ENCODE results near the gene APBA2.
"Not testable (repeated sequence)": the region's sequence is repeated elsewhere in the genome, so short reads cannot be mapped to it uniquely, and the experiment has no call there.

APBA2 gene

GRCh38 chr15:29014493-29014892 lies 128.7 kb downstream of the APBA2 start:
- no peak for DNase-seq

DNA sequence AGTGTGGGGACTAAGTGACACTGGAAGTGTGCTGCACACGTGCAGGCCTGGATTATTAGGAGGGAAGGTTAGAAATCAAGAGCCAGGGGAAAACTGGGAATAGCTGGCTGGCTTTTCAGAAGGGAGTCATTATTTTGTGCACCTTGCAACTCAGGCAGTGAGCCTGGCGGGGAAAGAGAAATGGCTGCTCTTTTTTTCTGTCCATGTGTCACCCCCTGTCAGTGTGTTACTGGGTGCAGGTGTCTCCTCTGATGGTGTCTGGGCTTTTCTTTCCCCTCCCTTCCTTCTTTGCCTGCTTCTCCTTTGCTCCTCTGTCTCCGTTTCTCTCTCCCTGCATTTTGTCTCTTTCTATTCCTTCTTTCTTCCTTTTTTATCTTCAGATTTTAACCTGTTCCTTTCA lies 130.7 kb downstream of the APBA2 start:
- DNase-seq: no peak

GRCh38 chr15:29018120-29018805 lies 132.5 kb downstream of the APBA2 start:
- DNase-seq: no peak

- no peak for DNase-seq
These were observed 133.5 kb downstream of the APBA2 start for GRCh38 chr15:29018995-29019976.

GRCh38 chr15:29021857-29022256 lies 136.1 kb downstream of the APBA2 start:
- DNase-seq: no peak

- no peak for DNase-seq
These were observed 138.9 kb downstream of the APBA2 start for GRCh38 chr15:29024662-29025061.

- not testable (repeated sequence) for DNase-seq
These were observed 139.6 kb downstream of the APBA2 start for GRCh38 chr15:29025411-29025810.

DNA sequence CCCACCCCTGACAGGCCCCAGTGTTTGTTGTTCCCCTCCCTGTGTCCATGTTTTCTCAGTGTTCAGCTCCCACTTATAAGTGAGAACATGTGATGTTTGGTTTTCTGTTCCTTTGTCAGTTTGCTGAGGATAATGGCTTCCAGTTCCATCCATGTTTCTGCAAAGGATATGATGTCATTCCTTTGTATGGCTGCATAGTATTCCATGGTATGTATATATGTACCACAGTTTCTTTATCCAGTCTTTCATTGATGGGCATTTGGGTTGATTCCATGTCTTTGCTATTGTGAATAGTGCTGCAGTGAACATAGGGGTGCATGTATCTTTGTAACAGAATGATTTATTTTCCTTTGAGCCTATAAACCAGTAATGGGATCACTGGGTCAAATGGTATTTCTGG lies 142.4 kb downstream of the APBA2 start:
- DNase-seq: not testable (repeated sequence)

- DNase-seq: no peak
These were observed 143.9 kb downstream of the APBA2 start for GRCh38 chr15:29029651-29030195.

- no peak for DNase-seq
These were observed 145.9 kb downstream of the APBA2 start for GRCh38 chr15:29031502-29032228.

GRCh38 chr15:29032229-29032625 lies 146.5 kb downstream of the APBA2 start:
- no peak for DNase-seq

- no peak for DNase-seq
These were observed 147.0 kb downstream of the APBA2 start for GRCh38 chr15:29032751-29033150.

DNA sequence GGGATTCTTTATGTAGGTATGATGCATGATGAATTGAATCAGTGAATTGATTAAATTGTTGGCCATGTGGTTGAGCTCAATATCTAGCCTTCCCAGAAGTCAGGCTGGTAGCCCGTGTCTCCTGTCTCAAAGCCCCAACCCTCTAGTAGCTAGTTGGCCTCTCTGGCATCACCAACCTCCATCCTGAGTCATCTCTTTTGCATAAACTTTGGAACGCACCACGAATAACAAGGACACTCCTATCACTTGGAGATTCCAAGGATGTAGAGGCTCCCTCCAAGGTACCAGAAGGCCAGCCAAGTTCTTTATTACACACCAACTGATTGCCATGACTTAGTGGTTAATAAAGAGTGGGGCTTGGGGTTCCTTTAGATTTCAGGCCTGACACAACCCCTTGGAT lies 148.4 kb downstream of the APBA2 start:
- DNase-seq: no peak

DNA sequence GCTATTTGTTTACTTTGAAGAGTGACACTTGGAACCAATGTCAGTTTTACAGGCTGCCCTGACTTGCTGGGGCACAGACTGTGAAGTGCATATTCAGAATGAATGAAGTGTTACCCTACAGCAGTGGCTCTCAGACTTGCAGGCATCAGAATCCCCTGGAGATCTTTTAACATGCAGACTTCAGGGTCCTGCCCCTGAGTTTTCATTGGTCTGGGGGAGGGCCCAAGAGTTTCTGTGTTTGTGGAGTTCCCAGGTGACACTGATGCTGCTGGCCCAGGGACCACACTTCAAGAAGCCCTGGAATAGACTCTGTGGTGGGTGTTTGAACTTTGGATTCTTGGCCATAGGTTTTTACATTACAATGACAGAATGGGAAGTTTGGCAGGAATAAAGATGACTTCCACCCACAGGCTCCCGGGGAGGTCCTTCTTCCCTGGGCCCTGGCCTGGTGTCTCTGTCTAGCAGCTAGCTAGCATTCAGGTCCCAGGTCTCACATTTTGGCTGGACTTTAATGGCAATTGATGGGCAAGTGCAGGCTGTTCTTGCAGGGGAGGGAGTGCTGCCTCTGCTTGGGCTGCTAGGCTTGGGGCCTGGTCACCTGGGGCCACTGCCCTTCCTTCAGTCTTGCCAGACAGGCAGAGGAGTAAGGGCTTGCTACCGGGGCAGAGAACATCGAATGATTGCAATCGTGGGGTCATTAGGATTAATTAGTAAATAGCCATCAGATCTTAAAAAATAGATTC lies 149.0 kb downstream of the APBA2 start:
- DNase-seq: no peak

- no peak for DNase-seq
These were observed 149.8 kb downstream of the APBA2 start for GRCh38 chr15:29035336-29036285.

DNA sequence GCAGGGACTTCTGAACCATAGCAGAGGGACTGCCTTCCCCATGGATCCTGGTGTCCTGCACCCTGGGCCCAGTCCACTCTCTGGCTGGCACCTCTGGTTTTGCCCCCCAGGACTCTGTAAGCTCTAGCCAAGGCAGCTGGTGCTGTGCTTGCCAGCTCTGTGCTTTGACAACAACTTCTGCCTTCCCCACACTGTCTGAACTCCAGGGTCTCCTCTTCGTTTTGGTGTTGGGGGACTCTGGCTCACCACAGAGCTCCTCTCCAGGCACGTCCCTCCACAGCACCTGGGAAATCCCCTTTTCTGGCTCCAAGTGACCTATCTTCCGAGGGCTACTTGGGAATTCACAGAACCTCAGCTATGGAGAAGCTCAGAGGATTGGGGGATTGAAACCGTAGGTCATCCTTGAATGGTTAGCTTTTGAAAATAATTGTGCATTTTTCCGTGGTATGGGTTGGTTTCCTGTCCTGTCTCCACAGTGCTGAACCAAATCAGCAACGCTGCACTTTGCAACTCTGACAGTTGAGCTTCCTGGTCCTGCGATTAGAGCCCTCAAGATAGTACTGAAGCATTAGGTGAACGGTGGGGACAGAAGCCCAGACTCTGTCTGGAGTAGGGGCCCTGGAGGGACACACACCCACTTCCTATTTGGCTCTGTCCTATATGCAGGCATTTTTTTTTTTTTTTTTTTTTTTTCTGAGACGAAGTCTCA lies 152.4 kb downstream of the APBA2 start:
- no peak for DNase-seq

- no peak for DNase-seq
These were observed 153.9 kb downstream of the APBA2 start for GRCh38 chr15:29039466-29040369.

GRCh38 chr15:29040370-29040751 lies 154.6 kb downstream of the APBA2 start:
- no peak for DNase-seq

DNA sequence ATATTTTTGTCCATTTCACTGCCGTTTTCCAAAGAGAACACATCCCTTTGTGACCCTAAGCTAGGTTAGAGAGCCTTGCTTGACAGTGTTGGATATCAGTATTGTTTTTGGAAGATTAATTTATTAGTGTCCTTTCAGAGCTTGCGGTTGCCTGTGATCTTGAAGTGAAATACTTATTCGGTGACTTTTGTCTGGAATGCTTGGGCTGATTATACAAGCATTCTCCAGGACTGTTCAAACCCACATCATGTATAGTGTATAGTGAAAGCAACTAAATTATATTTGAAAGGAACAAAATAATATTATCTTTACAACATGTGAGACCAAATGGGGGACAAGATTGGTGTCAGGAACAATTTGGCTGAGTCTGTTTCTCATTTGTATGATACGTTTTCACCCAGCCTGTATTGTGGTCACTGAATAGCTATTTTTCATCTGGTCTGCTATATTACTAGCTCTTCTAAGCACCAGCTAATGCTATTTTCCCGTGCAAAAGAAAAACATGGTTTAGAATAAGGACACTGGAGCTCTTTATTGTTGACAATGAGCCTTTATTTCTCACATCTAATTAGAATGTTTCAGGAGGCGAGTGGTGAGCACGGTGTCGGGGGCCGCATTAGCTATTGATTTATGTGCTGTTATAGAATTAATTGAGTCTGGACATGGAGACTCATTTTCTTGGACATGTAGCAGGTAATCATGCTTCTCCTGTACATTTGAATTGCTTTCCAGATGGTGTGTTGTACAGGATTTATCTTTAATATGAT lies 158.1 kb downstream of the APBA2 start:
- DNase-seq: no peak

Measured in stimulated activated naive CD4-positive, alpha-beta T cell treated with Interleukin-2 at 50 U/mL for 16 hours (primary cell).